ENCODE data around the gene ICA1.
"Not testable (repeated sequence)": the region's sequence is repeated elsewhere in the genome, so short reads cannot be mapped to it uniquely, and the experiment has no call there.

The ICA1 gene

DNA sequence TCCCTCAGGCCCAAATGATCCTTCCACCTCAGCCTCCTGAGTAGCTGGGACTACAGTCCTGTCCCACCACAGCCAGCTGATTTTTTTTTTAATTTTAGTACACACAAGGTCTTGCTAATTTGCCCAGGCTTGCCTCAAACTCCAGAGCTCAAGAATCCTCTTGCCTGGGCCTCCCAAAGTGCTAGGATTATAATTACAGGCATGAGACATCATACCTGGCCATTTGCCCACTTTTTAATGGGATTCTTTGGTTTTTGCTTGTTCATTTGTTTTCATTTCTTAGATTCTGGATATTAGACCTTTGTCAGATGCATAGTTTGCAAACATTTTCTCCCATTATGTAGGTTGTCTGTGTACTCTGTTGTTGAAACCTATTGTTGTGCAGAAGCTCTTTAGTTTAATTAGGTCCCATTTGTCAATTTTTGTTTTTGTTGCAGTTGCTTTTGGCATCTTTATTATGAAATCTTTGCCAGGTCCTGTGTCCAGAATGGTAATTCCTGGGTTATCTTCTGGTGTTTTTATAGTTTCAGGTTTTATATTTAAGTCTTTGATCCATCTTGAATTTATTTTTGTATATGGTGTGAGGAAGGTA, 198.2 kb downstream of the ICA1 start:
- in situ Hi-C loops (cut with MboI; ENCODE audit: low sequenced_read_pairs): no loop called here

DNA sequence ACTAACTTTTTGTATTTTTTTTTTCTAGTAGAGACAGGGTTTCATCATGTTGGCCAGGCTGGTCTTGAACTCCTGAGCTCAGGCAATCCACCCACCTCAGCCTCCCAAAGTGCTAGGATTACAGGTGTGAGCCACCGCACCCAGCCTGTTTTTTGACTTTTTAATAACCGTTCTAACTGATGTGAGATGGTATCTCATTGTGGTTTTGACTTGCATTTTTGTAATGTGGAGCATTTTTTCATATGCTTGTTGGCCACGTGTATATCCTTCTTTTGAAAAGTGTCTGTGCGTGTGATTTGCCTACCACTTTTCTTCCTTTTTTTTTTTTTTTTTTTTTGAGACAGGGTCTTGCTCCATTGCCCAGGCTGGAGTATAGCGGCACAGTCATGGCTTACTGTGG, 198.7 kb downstream of the ICA1 start:
- in situ Hi-C loops (cut with MboI; ENCODE audit: low sequenced_read_pairs): not testable (repeated sequence)
